NCI-H2081 (cell line): ENCODE measurements around the gene THPO.

ENCODE experiments used
- DNase-seq, 2 experiments: peaks; one replicate each; lab custom pipeline; 2025; lab: John Stamatoyannopoulos, UW

THPO gene

GRCh38 chr3:184384856-184385422, 6.9 kb upstream of the THPO start:
- no peak for DNase-seq

GRCh38 chr3:184384342-184384741, 6.3 kb upstream of the THPO start:
- DNase-seq = no peak

DNA sequence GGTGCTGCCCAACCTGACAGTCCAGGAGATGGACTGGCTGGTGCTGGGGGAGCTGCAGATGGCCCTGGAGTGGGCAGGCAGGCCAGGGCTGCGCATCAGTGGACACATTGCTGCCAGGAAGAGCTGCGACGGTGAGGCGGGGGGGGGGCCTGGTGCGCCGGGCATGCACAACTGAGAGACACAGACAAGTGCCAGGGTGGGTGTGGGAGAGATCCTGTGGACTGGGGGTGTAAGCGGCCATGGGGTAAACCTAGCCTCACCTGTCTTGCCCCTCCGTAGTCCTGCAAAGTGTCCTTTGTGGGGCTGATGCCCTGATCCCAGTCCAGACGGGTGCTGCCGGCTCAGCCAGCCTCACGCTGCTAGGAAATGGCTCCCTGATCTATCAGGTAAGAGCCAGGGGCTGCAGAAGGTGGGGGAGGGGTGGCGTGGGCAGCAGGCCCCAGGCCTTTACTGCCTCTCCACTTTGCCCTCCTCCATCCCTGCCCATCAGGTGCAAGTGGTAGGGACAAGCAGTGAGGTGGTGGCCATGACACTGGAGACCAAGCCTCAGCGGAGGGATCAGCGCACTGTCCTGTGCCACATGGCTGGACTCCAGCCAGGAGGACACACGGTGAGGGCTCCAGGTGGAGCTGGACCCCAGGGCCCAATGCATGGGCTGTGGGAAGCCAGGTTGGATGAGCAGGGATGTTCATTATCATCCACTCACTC, 5.2 kb upstream of the THPO start:
- DNase-seq = no peak

- DNase-seq = no peak
These were observed 4.5 kb upstream of the THPO start for GRCh38 chr3:184382326-184383032.

GRCh38 chr3:184381261-184382224, 3.5 kb upstream of the THPO start:
- no peak for DNase-seq

GRCh38 chr3:184380627-184381260, 2.7 kb upstream of the THPO start:
- no peak for DNase-seq

DNA sequence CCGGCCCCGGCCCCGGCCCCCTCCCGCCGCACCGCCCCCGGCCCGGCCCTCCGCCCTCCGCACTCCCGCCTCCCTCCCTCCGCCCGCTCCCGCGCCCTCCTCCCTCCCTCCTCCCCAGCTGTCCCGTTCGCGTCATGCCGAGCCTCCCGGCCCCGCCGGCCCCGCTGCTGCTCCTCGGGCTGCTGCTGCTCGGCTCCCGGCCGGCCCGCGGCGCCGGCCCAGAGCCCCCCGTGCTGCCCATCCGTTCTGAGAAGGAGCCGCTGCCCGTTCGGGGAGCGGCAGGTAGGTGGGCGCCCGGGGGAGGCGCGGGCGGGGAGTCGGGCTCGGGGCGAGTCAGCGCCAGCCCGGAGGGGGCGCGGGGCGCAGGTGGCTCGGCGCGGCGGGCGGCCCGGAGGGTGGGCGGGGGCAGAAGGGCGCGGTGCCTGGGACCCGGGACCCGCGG, 2.2 kb upstream of the THPO start:
- peak; percentile 40 to 52 for DNase-seq

DNA sequence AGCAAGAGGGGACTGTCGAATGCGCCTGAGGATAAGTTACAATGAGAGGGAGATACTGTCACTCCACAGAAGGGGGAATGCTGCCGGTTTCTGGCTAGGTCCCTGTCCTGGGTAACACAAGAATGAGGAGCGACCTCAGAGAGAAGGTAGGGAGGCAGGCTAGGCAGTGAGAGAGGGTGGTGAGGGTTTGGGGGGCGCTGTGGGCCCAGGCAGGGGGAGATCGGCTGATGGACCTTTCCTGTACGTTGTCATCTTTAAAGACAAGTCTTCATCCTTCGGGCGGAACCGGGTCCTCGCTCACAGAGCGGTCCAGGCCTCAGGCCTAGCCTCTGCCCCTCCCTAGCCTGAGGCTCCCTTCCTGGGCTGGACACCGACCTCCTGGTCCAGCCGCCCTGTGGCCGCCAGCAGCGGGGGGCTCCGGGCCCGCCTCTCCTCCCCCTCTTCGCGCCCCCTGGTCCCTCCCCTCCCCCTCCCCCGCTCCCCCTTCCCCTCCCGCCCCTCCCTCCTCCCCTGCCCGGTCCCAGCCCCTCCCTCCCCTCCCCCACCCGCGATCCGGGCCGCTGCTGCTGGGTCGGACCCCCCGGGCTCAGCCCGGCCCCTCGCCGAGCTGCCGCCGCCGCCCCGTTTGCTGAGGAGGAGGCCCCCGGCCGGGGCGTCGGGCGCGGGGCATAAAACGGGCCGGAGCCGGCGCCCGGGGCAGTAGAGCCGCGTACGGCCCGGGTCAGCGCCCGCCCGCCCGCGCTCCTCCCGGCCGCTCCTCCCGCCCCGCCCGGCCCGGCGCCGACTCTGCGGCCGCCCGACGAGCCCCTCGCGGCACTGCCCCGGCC, 1.6 kb upstream of the THPO start, which contains the start of gene CHRD:
CHRD (plus strand) TSS at position 697 of the 827 bp plus-strand sequence. CDS start 265 bp downstream, outside the sequence.
- DNase-seq = no peak

DNA sequence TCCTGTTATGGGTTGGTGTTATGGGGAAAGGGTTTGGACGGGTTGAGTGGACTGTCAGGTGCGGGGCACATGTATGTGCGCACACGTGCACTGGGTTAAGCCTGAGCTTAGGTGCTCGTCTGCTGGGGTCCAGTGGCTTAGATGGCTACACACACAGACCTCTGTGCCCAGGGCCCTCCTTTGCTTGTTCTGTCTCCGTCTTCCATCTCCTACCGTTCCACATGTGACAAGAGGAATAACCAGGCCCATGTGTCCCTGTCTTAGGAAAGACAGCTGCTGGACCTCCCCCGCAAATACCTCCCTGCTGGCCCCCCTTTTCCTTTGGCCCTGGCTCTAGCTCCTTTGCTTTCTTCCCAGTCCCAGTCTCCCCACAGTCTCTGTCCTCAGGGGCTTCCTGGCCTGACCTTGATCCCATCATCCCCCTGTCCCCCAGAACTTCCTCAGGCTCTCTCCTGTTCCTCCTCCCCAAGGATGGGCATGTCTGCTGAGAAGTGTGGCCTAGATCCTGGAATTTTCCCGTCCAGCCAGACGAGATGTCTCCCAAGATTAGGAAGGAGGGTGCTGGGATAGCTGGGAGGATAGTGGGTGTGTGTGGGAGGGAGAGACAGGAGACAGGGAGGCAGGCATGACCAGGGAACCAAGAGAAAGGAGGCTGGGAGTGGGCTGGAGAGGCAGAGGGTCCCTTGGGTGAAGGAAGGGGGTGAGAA, 797 bp upstream of the THPO start:
- no peak for DNase-seq

DNA sequence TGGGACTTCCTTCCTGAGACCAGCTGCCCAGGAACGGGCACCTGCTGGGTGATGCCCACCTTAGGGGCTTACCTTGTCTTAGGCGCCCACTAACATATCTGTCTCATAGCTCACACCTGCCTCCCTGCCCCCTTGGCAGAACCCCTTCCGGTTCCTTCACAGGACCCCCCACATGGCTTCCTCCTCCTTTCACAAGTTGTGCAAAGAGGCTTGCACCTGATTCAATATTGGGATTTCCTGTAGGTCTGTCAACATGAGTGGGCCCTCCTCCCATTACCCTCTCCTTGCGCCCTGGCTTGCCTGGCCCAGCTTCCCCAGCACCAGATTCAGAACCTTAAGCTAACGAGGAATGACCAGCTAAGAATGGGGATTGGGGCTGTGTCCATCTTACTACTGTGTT, 633 bp downstream of the THPO start:
- peak; percentile 69 to 91 for DNase-seq

DNA sequence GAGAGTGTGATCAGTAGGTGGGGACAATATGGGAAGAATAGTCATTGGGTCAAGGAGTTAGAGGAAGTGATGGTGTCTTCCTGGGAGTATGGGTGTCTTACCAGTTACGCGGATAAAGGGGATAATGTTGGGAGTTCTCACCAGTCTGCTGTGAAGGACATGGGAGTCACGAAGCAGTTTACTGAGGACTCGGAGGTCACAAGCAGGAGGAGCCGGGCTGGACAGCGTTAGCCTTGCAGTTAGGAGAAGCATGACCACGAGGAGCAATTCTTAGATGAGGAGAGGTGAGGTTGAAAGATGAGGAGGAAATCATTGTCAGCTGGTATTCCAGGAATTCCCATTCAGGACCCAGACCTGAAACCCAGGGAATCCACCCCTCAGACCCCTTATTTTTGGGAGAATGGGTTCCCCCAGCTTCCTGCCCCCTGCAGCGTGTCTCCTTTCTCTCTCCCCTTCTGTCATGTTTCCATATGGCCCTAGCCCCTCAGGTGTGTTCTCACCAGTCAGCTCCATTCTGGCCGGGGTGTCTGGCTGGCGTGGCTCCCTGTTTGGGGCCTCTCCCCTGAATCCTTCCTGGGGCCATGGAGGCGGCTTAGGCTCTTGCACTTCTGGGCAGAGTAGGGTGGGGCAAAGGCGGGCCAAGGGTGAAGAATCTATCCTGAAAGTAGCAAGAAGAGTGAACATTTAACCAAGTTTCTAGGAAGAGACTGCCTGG, 2.1 kb downstream of the THPO start:
- DNase-seq = no peak

DNA sequence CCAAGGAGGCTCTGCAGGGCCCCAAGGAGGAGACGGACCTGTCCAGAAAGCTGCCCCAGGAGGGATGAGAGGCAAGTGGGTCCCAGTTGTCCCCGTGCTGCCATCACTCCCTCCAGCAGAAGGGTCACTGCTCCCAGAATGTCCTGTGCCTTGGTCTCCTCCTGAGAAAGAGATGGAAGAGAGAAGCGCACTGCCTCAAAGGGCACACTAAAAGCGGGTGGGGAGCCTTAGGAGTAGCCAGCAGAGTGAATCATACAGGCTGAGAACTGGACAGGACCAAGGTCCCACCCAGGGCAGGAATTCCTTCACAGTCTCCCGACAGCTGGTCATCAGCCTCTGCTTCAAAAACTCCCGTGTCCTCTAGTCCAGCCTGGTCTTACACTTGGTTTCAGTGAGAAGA, 4.6 kb downstream of the THPO start:
- no peak for DNase-seq

DNA sequence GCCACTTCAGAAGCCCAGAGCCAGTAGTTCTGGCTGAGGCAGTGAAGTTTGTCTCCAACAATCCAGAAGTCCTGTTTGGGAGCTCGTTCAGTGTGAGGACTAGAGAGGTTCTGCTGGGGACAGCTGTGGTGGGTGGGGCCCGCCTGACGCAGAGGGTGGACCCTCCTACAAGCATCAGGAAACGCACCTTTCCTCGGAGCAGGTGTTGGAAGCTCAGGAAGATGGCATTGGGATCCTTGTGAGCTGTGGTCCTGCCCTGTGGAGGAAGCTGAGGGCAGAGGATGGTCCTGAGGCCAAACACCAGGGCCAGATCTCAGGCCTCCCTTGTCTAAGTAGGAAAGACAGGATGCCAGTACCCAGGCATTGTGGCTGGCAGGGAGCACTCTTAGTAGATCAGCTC, 5.1 kb downstream of the THPO start:
- no peak for DNase-seq

- DNase-seq = no peak
These were observed 5.6 kb downstream of the THPO start for GRCh38 chr3:184372296-184372821.

GRCh38 chr3:184371570-184372018, 6.4 kb downstream of the THPO start:
- peak; percentile 98 to 99 for DNase-seq

GRCh38 chr3:184368586-184369183, 9.3 kb downstream of the THPO start:
- DNase-seq = no peak

GRCh38 chr3:184368116-184368515, 9.9 kb downstream of the THPO start:
- DNase-seq = no peak

- no peak for DNase-seq
These were observed 11.3 kb downstream of the THPO start for GRCh38 chr3:184366619-184367289.
